HG02763 (cell line): Measurements from ENCODE around the gene TBC1D12.

Source experiments
- ATAC-seq: cut with Tn5 transposase; IDR thresholded peaks from one replicate; pipeline ENCODE4 v1.9.1; 2021; ENCODE audit warnings: mild to moderate bottlenecking, moderate library complexity; ENCODE audit not compliant: unreplicated experiment

TBC1D12 gene

DNA sequence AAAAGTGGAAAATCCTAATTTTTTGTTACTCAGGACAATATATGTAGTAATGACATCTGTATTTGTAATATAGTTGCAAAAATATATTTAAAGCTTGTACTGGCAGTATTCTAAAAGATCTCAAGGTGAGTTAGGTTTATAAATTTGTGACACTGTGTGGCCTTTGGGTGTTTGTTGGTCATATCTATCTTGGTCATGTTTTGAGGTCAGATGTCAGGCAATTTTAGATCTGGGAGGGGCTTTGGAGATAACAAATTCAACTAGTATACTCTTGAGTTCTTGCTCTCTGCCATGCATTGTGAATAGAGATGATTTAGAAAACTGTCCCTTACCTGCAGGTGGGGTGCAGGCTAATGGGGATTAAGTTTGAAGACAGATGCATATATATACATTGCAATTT is 3.1 kb downstream of the TBC1D12 start:
- no peak for ATAC-seq

GRCh38 chr10:94407668-94408067 is 5.3 kb downstream of the TBC1D12 start:
- no peak for ATAC-seq

DNA sequence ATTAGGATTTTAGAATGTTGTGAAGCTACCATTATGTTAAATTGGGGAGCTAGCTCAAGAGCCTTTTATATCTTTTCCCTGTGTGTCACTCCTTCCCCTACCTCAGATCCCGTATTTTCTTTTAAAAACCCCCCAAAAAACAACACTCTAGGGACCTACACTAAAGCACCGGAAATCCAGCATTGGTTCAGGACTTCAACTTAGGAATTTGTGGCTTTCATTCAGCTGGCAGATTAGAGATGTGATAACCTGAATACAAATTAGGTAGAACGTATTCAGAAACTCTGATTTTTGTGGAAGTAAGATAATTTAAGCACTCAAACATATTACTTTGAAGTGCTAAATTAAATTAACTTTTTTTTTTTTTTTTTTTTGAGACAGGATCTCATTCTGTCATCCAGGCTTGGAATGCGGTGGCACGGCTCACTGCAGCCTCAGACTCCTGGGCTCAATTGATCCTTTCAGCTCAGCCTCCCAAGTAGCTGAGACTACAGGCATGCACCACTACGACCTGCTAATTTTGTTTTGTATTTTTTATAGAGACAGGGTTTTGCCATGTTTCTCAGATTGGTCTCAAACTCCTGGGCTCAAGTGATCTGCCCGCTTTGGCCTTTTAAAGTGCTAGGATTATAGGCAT is 6.8 kb downstream of the TBC1D12 start:
- ATAC-seq, result no peak

DNA sequence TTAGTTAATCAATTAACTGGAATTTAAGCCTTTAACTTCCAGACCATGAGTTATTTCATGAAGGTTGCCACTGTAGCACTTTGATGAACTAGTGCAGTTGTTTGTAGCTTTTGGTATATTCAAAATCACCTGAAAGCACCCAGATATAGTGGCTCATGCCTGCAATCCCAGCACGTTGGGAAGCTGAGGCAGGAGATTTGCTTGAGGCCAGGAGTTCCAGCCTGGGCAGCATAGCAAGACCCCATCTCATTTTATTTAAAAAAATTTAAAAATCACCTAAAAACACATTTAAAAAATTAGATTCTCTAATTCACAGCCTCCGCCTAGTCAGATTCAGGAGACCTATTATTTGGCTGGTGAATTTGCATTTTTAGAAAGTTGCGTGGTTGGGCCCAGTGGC is 9.0 kb downstream of the TBC1D12 start:
- no peak for ATAC-seq

- no peak for ATAC-seq
Observed at GRCh38 chr10:94412449-94412848, 10.1 kb downstream of the TBC1D12 start.

DNA sequence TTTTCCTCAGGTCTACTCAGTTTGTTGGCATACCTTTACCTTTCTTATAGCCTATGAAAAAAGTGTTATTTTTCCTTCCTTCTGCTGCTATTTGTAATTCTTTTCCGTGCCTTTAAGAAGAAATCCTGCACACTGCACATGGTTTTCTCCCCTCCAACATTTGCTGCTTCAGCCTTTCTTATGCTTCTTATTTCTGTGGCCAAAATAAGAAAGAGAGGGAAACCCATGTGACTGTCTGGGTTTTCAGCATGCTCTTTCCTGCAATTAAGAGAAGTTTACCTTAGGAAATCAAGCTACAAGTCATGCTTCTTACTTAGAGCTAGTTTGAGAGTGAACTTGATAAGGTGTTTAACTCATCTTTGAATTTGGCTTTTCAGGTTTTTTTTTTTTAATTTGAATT is 11.0 kb downstream of the TBC1D12 start:
- ATAC-seq, result no peak

- ATAC-seq, result no peak
Observed at GRCh38 chr10:94416896-94417295, 14.6 kb downstream of the TBC1D12 start.

DNA sequence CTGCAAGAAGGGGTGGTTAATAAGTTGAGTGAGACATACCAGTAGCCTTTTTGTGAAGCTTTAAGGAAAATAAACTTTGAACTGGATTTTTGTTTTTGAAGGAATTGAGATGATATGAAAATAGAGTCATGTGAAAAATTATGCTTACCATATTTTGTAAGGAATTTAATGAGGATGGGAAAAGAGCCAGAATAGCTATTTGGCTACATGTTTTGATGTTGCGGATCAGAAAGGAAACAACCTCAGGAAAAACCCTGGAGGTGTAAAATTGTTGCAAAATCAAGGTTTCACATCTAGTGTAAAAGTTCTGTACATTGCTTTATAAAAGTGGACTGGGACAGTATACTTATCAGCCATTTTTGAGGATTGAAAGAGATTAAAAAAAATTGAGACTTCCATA is 15.0 kb downstream of the TBC1D12 start:
- ATAC-seq, result no peak

DNA sequence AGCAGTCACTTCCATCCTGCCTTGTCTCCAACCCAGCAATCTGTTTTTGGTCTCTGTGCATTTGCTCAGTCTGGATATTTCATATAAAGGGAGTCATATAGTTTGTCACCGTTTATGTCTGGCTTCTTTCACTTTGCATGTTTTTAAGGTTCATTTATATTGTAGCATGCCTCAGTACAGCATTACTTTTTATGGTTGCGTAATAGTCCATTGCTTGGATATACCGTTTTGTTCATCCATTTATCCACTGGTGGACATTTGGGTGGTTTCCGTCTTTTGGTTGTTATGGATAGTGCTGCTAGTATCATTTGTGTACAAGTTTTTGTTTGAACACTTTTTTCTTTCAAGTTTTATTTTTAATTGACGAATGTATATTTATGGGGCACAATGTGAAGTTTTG is 18.2 kb downstream of the TBC1D12 start:
- ATAC-seq, result no peak

DNA sequence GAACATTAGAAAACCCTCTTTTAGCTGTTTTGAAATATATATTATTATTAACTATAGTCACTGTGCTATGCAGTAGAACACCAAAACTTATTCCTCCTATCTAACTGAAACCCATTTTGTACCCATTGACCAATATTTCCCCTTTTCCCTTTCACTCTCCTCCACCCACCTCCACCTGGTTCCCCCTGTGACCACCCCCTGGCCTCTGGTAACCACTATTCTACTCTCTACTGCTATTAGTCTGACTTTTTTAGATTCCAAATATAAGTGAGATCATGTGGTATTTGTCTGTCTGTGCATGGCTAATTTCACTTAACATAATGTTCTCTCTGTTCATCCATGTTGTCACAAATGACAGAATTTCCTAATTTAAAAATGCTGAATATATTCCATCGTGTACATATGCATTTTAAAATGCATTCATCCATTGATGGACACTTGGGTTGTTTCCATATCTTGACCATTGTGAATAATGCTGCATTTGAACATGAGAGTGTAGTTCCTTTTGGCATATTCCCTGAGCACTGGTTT is 18.7 kb downstream of the TBC1D12 start:
- ATAC-seq, result no peak

DNA sequence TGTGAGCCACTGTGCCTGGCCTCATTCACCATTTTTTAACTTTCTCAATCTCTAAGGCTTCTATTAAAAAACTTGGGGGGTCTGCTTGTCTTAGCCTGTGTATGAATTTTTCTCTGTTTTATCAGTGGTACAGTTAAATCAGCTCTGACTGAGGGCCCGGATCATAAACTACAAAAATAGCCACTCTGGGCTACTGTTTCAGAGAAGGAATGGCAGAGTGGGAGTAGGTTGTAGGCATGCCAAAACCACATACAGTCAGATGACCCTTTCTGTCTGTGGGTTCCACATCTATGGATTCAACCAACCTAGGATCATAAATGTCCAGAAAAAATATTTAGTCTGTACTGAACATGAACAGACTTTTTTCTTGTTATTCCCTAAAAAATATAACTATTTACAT is 21.3 kb downstream of the TBC1D12 start:
- ATAC-seq, result no peak

GRCh38 chr10:94424714-94425337 is 22.5 kb downstream of the TBC1D12 start:
- ATAC-seq, result no peak

DNA sequence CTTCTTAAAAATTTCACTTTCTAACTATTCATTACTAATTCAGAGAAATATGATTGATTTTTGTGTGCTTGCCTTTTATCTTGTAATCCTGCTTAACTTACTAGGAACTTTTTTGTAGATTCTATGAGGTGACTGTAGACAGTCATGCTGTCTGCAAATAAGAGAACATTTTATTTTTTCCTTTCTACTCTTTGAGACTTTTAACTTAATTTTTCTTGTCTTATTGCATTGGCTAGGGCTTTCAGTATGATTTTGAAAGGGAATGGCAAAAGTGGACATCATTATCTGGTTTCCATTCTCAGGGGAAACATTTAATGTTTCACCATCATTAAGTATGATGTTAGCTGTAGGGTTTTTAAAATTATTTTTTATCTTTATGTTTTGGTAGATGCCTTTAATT is 23.6 kb downstream of the TBC1D12 start:
- ATAC-seq, result no peak

- no peak for ATAC-seq
Observed at GRCh38 chr10:94427166-94427565, 24.8 kb downstream of the TBC1D12 start.

DNA sequence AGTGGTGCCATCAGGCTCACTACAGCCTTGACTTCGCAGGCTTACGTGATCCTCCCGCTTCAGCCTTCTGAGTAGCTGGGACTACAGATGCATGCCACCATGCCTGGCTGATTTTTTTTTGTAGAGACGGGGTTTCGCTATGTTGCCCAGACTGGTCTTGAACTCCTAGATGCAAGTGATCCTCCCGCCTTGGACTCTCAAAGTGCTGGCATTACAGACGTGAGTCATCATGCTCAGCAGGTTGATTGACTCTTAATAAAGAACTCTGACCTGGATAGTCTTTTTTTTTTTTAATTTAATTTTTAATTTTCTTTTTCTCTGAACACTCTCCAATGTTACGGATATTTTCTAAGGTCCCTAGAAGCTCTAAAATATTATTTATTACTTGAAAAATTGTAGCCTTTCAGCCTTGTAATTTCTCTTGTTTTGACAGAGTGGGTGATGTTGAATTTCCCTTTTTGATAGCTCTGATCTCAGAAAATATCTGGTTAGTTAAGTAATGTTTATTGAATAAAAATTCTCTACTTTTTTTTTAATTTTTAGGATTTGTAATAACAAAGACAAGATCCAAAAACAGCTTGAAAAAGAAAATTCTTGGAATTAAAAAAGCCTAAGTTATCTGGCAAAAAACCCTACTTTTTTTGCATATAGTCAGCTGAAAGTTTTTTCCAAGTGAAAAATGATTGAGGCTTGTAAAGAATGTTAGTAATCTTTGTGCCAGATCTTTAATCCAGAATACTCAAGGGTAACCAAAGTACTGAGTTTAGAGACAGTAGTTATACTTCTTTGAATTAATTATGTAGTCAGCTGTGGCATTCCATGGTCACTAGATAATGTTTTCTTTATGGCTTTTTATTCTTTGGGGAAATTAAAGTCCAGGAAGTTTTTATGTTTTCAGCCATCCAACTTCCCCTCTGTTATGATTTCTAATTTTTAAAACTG is 26.7 kb downstream of the TBC1D12 start:
- no peak for ATAC-seq

DNA sequence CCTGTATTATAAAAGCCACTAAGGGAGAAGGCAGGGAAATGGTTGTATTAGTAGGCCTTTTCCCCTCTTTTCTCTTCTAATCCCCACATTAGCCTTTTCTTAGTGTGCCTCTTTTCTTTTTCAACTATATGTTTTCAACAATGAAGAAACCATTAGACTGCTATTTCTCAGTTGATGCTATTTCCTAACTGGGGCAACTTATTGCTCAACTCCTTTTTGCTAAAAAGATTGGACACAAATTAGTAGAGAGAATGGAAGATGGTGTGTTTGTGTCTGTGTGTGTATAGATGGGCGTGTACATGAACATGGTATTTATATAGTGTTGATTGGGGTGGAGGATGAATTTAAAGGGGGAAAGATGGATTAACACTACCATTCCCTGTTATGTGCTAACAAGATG is 28.4 kb downstream of the TBC1D12 start:
- ATAC-seq, result no peak

- no peak for ATAC-seq
Observed at GRCh38 chr10:94432443-94432842, 30.1 kb downstream of the TBC1D12 start.

DNA sequence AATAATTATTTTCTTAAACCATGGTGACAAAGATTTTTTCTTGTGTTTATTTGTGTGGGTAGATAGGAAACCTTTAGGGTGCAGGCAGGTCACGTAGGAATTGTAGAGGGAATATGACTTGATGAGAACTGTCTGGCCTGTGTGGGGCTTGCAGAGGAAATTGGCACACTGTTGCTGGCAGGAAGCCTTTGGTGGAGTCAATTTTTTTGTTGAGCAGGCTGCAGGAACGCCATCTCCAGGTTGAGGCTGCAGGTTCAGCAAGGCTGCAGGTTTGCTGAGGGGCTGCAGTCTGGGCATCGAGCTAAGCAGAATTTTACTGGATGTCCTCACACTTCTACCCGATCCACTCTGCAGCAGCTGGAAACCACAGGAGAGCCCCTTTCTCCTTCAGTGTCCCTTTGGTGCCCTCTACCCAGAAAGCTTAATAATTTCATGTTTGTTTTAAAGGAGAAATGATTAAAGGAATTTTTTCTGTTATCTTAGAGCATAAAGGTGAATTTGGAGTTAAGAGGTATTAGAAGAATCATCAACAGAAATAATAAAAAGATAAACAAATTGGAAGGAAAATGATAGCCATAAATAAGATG is 37.0 kb downstream of the TBC1D12 start:
- ATAC-seq, result no peak

GRCh38 chr10:94440096-94440495 is 37.8 kb downstream of the TBC1D12 start:
- ATAC-seq, result no peak

GRCh38 chr10:94443047-94443446 is 40.7 kb downstream of the TBC1D12 start:
- no peak for ATAC-seq

DNA sequence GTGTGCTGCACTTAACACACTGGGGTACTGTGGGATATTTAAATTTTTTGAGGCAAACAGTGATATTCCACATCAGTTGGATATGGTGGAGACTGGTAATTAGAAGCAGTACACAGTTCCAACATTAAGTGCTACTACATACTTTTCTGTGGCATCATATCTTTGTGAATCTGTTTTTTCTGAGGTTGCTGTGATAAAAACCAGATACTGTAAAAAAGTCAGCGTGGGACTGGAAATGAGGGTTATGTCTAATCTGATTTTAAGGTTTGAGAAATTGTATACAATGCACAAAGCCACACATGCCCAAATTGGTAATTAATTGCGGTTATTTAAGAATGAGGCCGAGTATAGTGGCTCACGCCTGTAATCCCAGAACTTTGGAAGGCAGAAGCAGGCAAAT is 41.2 kb downstream of the TBC1D12 start:
- ATAC-seq, result no peak
